ENCODE results near the gene SLC35A3. TPM values are rescaled to one million over a fixed set of nuclear protein-coding genes. Genes with fewer than 3 reads are reported as not detected.

SLC35A3 gene
- total RNA-seq, 2 experiments from 2014 or later: 18.3 to 18.8 TPM

- Mint-ChIP-seq H3K4me3 (no peak overlapping the region), H3K27me3 (ENCODE audit: low read depth) (no peaks in the 10 kb centered on the region), H3K27ac (no peak overlapping the region), H3K9me3 (ENCODE audit: insufficient read depth) (peaks cover 21% of the 10 kb centered on the region), H3K4me1 (ENCODE audit: low read depth) (no peaks in the 10 kb centered on the region), H3K36me3 (ENCODE audit: low read depth) (peaks cover 36% of the 10 kb centered on the region)
- ChIA-PET CTCF (no interaction called here), POLR2A (no interaction called here)
- DNase-seq (no peak), ATAC-seq (no peak)
Measured at GRCh38 chr1:100005424-100005823, 35.6 kb downstream of the SLC35A3 start.

- ATAC-seq (no peak), DNase-seq (no peak)
- no peak overlapping the region for H3K4me3 Mint-ChIP-seq
- H3K36me3 Mint-ChIP-seq (ENCODE audit: low read depth): peaks cover 32% of the 10 kb centered on the region
- CTCF ChIA-PET: no interaction called here
- H3K27ac Mint-ChIP-seq: no peak overlapping the region
- peaks cover 21% of the 10 kb centered on the region for H3K9me3 Mint-ChIP-seq (ENCODE audit: insufficient read depth)
- H3K27me3 Mint-ChIP-seq (ENCODE audit: low read depth): no peaks in the 10 kb centered on the region
- POLR2A ChIA-PET: no interaction called here
- H3K4me1 Mint-ChIP-seq (ENCODE audit: low read depth): no peaks in the 10 kb centered on the region
Measured at GRCh38 chr1:100006688-100007087, 36.9 kb downstream of the SLC35A3 start.

DNA sequence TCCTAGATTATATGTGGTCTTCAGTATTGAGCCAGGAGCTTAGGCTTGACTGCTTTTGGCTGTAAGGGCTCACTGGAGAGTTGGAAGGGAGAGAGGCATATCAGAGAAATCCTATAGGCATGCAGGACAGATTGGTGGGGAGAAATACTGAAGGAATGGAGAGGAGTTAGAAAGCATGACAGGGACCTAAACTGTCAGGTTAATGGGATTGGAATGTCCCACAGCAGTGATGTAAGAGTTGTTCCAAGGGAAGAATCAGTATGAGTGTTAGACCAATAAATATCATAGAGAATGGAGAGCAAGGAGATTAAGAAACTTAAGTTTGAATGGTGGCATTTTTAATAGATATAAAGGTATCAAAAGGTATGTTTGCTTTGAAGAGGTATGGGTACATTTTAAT lies 39.7 kb downstream of the SLC35A3 start:
- POLR2A ChIA-PET: no interaction called here

GRCh38 chr1:100010804-100011203 lies 41.0 kb downstream of the SLC35A3 start:
- ChIA-PET CTCF (no interaction called here), POLR2A (no interaction called here)

More for the DNA sequence above, 39.7 kb downstream of the SLC35A3 start:
- DNase-seq: no peak
- H3K27me3 Mint-ChIP-seq (ENCODE audit: low read depth): no peaks in the 10 kb centered on the region
- CTCF ChIA-PET: no interaction called here
- no peaks in the 10 kb centered on the region for H3K4me1 Mint-ChIP-seq (ENCODE audit: low read depth)
- H3K4me3 Mint-ChIP-seq: no peak overlapping the region
- peaks cover 11% of the 10 kb centered on the region for H3K9me3 Mint-ChIP-seq (ENCODE audit: insufficient read depth)
- no peak overlapping the region for H3K27ac Mint-ChIP-seq
- no peak for ATAC-seq
- peaks cover 19% of the 10 kb centered on the region for H3K36me3 Mint-ChIP-seq (ENCODE audit: low read depth)

DNA sequence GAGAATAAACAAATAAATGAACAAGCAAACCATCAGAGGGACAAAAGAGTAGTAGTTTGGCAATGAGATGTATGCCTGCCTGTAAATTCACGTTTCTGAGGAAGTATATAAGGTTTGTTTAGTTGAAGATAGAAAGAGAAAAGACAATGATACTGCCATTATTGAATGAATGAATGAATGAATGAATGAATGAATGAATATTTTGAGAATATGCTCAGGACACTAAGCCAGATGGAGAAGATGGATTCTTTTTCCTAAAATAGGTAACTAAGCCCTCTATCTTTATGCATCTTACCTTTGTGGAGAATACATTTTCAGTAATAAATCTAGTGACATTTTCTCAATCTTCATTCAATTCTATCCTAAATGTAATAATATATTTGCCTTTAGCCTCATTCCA lies 49.4 kb downstream of the SLC35A3 start:
- ATAC-seq (no peak), DNase-seq (no peak)
- H3K4me1 Mint-ChIP-seq (ENCODE audit: low read depth): no peaks in the 10 kb centered on the region
- H3K9me3 Mint-ChIP-seq (ENCODE audit: insufficient read depth): no peaks in the 10 kb centered on the region
- H3K27ac Mint-ChIP-seq: no peak overlapping the region
- H3K36me3 Mint-ChIP-seq (ENCODE audit: low read depth): peaks cover 16% of the 10 kb centered on the region
- H3K27me3 Mint-ChIP-seq (ENCODE audit: low read depth): no peaks in the 10 kb centered on the region
- CTCF ChIA-PET: no interaction called here
- no peak overlapping the region for H3K4me3 Mint-ChIP-seq
- POLR2A ChIA-PET: no interaction called here

More at GRCh38 chr1:100010804-100011203, 41.0 kb downstream of the SLC35A3 start:
- Mint-ChIP-seq H3K4me3 (no peak overlapping the region), H3K36me3 (ENCODE audit: low read depth) (peaks cover 12% of the 10 kb centered on the region), H3K9me3 (ENCODE audit: insufficient read depth) (no peaks in the 10 kb centered on the region), H3K27me3 (ENCODE audit: low read depth) (no peaks in the 10 kb centered on the region), H3K27ac (no peak overlapping the region), H3K4me1 (ENCODE audit: low read depth) (no peaks in the 10 kb centered on the region)
- no peak for DNase-seq
- no peak for ATAC-seq

DNA sequence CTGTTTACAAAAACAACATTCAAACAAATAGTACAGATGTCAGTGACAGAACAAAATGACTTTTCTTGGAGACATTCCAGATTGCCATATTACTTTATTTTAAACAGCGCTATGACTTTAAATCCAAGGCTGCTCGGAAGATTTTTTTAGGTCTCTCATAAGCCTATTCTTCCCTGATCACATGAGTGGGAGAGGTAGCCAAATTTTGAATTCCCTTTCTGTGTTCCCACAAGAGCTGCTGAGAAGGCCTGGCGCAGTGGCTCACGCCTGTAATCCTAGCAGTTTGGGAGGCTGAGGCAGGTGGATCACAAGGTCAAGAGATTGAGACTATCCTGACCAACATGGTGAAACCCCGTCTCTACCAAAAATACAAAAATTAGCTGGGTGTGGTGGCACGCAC lies 53.7 kb downstream of the SLC35A3 start:
- Mint-ChIP-seq H3K27ac (no peak overlapping the region), H3K4me1 (ENCODE audit: low read depth) (peaks cover 4% of the 10 kb centered on the region), H3K9me3 (ENCODE audit: insufficient read depth) (no peaks in the 10 kb centered on the region), H3K36me3 (ENCODE audit: low read depth) (peaks cover 16% of the 10 kb centered on the region), H3K4me3 (no peak overlapping the region), H3K27me3 (ENCODE audit: low read depth) (no peaks in the 10 kb centered on the region)
- ChIA-PET CTCF (no interaction called here), POLR2A (no interaction called here)
- ATAC-seq (no peak), DNase-seq (no peak)

DNA sequence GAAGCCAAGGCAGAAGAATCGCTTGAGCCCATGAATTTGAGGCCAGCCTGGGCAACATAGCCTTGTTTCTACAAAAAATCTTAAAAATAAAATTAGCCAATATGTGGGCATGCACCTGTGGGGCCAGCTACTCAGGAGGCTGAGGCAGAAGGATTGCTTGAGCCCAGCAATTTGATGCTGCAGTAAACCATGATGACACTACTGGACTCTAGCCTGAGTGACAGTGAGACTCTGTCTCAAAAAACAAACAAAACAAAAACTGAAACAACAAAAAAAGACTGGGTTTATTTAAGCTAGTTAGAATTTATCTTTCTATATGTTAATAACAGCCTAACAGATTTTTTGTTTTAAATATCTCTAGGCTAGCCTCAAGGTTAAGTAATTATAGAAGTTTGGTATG lies 57.4 kb downstream of the SLC35A3 start:
- Mint-ChIP-seq H3K27ac (no peak overlapping the region), H3K36me3 (ENCODE audit: low read depth) (peaks cover 12% of the 10 kb centered on the region), H3K4me1 (ENCODE audit: low read depth) (peaks cover 13% of the 10 kb centered on the region), H3K9me3 (ENCODE audit: insufficient read depth) (no peaks in the 10 kb centered on the region), H3K27me3 (ENCODE audit: low read depth) (no peaks in the 10 kb centered on the region), H3K4me3 (no peak overlapping the region)
- DNase-seq (no peak), ATAC-seq (no peak)
- ChIA-PET POLR2A (interaction anchor here (2.6 to 3.2 kb wide), 2 partner anchors 11 to 57 kb away, joined by 15 to 24 read pairs; partner anchors contain the start of gene SLC35A3), CTCF (no interaction called here)

GRCh38 chr1:100028765-100029164 lies 59.0 kb downstream of the SLC35A3 start:
- Mint-ChIP-seq H3K4me1 (ENCODE audit: low read depth) (peaks cover 13% of the 10 kb centered on the region), H3K27me3 (ENCODE audit: low read depth) (no peaks in the 10 kb centered on the region), H3K4me3 (no peak overlapping the region), H3K9me3 (ENCODE audit: insufficient read depth) (no peaks in the 10 kb centered on the region), H3K36me3 (ENCODE audit: low read depth) (peaks cover 12% of the 10 kb centered on the region), H3K27ac (peak overlapping the region; percentile 77)
- peak; percentile 88 for ATAC-seq
- DNase-seq: peak; percentile 48
- ChIA-PET POLR2A (interaction anchor here (2.6 to 3.2 kb wide), 2 partner anchors 10 to 59 kb away, joined by 15 to 24 read pairs; partner anchors contain the start of gene SLC35A3), CTCF (no interaction called here)

- H3K9me3 Mint-ChIP-seq (ENCODE audit: insufficient read depth): no peaks in the 10 kb centered on the region
- peaks cover 24% of the 10 kb centered on the region for H3K36me3 Mint-ChIP-seq (ENCODE audit: low read depth)
- POLR2A ChIA-PET: interaction anchor here (0.9 kb wide), 1 partner anchor 218 kb away, joined by 3 read pairs; no protein-coding TSS in a partner anchor
- H3K27me3 Mint-ChIP-seq (ENCODE audit: low read depth): no peaks in the 10 kb centered on the region
- H3K27ac Mint-ChIP-seq: no peak overlapping the region
- DNase-seq (no peak), ATAC-seq (no peak)
- H3K4me3 Mint-ChIP-seq: no peak overlapping the region
- CTCF ChIA-PET: no interaction called here
- H3K4me1 Mint-ChIP-seq (ENCODE audit: low read depth): peaks cover 27% of the 10 kb centered on the region
Measured at GRCh38 chr1:100034470-100034869, 64.7 kb downstream of the SLC35A3 start.

DNA sequence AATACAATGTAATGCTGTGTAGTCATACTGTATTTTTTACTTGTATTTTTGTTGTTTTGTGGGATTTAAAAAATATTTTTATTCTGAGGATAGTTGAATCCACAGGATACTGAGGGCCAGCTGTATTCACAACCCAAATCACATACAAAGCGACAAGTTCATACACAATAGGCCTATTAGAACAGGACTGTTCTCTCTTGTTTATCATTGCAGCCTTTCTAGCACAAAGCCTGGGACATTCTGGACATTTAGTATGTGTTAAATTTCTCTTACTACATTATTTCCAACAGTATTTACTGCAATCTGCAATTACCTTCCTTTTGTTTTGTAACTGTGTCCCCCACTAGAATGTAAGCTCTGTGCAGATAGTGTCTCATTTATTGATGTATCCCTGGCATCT lies 65.4 kb downstream of the SLC35A3 start:
- Mint-ChIP-seq H3K4me3 (peak overlapping the region; percentile 46), H3K36me3 (ENCODE audit: low read depth) (peaks cover 27% of the 10 kb centered on the region), H3K27ac (no peak overlapping the region), H3K27me3 (ENCODE audit: low read depth) (no peaks in the 10 kb centered on the region), H3K9me3 (ENCODE audit: insufficient read depth) (no peaks in the 10 kb centered on the region), H3K4me1 (ENCODE audit: low read depth) (peaks cover 33% of the 10 kb centered on the region)
- ATAC-seq (no peak), DNase-seq (no peak)
- ChIA-PET POLR2A (no interaction called here), CTCF (interaction anchor here (0.9 to 1.0 kb wide), 2 partner anchors 223 to 225 kb away, joined by 3 read pairs; no protein-coding TSS in a partner anchor)

DNA sequence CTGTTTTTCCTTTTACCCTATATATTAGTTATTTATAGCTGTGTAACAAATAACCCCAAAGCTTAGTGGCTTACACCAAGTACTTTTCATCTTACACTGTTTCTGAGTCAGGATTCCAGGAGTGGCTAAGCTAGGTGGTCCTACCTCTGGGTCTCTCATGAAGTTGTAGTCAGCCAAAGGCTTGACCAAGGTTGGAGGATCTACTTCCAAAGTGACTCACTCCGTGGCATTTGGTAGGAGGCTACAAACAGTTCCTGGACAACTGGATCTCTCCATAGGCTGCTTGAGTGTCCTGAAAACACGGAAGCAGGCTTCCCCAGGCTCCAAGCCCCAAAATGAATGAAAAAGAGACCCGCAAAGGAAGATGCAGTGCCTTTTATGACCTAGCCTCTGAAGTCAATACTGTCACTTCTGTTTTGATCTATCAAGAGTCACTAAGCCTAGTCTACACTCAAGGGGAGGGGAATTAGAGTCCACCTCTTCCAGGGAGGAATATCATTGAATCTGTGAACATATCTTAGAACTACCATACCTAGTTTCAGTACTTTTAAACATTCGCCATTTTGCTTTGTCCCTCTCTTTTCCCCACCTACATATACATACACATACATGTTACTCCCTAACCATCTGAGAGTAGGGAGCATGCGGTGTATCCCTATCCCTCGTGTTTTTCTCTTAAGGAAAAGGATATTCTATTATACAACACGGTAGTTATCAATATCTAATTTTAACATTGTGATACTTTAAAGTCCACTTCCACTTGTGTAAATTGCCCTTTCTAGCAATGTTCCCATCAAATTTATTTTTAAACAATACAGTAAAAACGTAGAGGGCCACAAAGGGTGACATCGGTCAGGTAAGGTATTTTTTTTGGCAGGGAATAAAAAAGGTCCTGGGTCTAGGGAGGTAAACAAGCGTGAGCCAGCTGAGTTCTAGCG lies 67.2 kb downstream of the SLC35A3 start:
- peak overlapping the region; percentile 99 for H3K27ac Mint-ChIP-seq
- peaks cover 29% of the 10 kb centered on the region for H3K36me3 Mint-ChIP-seq (ENCODE audit: low read depth)
- H3K4me1 Mint-ChIP-seq (ENCODE audit: low read depth): peaks cover 41% of the 10 kb centered on the region
- ATAC-seq (no peak), DNase-seq (no peak)
- H3K9me3 Mint-ChIP-seq (ENCODE audit: insufficient read depth): no peaks in the 10 kb centered on the region
- H3K27me3 Mint-ChIP-seq (ENCODE audit: low read depth): no peaks in the 10 kb centered on the region
- peak overlapping the region; percentile 97 for H3K4me3 Mint-ChIP-seq
- ChIA-PET CTCF (interaction anchor here (0.8 to 1.6 kb wide), 5 partner anchors 67 to 832 kb away, joined by 3 to 6 read pairs (median 3); partner anchors contain the start of gene SLC35A3), POLR2A (interaction anchor here (1.1 to 3.5 kb wide), 10 partner anchors 8 to 315 kb away, joined by 3 to 24 read pairs (median 6); partner anchors contain the start of genes CDC14A, DBT, SASS6 and SLC35A3)

- H3K4me1 Mint-ChIP-seq (ENCODE audit: low read depth): peaks cover 46% of the 10 kb centered on the region
- H3K9me3 Mint-ChIP-seq (ENCODE audit: insufficient read depth): no peaks in the 10 kb centered on the region
- POLR2A ChIA-PET: interaction anchor here (1.0 to 3.5 kb wide), 13 partner anchors 9 to 315 kb away, joined by 3 to 24 read pairs (median 4); partner anchors contain the start of genes AGL, CDC14A, DBT and SASS6
- H3K4me3 Mint-ChIP-seq: peak overlapping the region; percentile 97
- no peak for DNase-seq
- ATAC-seq: no peak
- peak overlapping the region; percentile 99 for H3K27ac Mint-ChIP-seq
- CTCF ChIA-PET: interaction anchor here (0.8 to 1.6 kb wide), 6 partner anchors 15 to 831 kb away, joined by 3 to 6 read pairs (median 3); partner anchors contain the start of gene SLC35A3
- H3K36me3 Mint-ChIP-seq (ENCODE audit: low read depth): peaks cover 29% of the 10 kb centered on the region
- no peaks in the 10 kb centered on the region for H3K27me3 Mint-ChIP-seq (ENCODE audit: low read depth)
Measured at GRCh38 chr1:100037656-100037926, 67.8 kb downstream of the SLC35A3 start.

All from activated CD8-positive, alpha-beta T cell treated with anti-CD3 and anti-CD28 coated beads, Interleukin-2, amount 10 ng/mL, durations not matched to agents 7 days and 5 days (primary cell).